ENCODE measurements around the gene IDH2. TPM values are rescaled to one million over a fixed set of nuclear protein-coding genes. Genes with fewer than 3 reads are reported as not detected.
"Not testable (repeated sequence)": the region's sequence is repeated elsewhere in the genome, so short reads cannot be mapped to it uniquely, and the experiment has no call there.

IDH2 gene
- total RNA-seq, result 43.1 TPM
- long read RNA-seq, transcript IDH2-204 (9 exons, 1,449 nt), result minor isoform, 5 of 120 reads
- long read RNA-seq, transcript IDH2-201 (11 exons, 2,694 nt), result major isoform, 88 of 120 reads
- long read RNA-seq, partial matches to known transcripts, result 6 of 120 reads
- long read RNA-seq, other reads (novel, unspliced or antisense), result 21 of 120 reads

DNA sequence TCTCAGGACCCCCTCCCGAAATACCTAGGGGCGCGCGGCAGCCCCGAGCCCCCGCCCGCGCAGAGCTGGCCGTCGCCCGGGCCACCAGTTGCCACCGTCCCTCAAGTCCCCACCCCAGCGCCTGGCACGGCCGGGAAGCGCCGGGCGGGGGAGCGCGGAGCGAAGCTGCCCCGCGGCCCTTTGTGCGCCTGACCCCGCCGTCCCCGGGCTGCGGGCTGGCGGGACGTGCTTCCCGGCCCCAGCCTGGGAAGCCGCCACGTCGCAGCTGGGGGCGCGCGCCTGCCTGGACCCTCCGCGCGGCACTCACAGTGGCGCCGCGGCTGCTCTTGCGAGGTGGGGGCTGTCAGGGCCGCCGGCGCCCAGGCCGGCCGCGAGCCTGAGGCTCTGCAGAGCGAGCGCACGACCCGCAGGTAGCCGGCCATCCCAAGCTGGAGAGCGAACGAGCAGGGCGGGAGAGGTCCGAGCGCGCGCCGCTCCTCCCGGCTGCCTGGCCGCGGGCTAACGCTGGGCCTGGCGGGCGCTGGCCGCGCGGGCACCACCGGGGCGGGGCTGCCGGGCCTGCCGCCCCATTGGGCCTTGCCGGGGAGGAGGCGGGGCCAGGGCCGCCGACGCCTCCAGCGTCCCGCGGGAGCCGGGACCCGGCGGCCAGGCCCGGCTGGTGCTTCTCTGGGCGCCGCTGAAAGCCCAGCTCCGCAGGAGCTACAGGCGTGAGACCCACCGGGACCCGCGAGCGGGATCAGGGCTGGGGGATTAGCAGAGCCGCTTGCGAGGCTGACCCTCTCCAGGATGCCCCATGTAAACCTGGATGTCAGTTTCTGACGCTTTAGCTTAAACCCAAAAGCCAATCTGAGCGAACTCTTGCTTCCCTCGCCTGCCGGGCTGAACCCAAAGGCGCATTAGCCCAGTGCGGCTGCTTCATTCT, at the start of gene IDH2:
Gene IDH2, minus strand, starts transcription at position 500 of the 922 bp plus-strand sequence. Its CDS starts 78 bp downstream, at position 422.
- no peaks in the 10 kb centered on the region for H3K9me3 ChIP-seq
- ATAC-seq, result peak; percentile 96
- peak within 1 kb of the TSS; percentile 94 for H3K27ac ChIP-seq
- TF ChIP-seq, protein P1, sequence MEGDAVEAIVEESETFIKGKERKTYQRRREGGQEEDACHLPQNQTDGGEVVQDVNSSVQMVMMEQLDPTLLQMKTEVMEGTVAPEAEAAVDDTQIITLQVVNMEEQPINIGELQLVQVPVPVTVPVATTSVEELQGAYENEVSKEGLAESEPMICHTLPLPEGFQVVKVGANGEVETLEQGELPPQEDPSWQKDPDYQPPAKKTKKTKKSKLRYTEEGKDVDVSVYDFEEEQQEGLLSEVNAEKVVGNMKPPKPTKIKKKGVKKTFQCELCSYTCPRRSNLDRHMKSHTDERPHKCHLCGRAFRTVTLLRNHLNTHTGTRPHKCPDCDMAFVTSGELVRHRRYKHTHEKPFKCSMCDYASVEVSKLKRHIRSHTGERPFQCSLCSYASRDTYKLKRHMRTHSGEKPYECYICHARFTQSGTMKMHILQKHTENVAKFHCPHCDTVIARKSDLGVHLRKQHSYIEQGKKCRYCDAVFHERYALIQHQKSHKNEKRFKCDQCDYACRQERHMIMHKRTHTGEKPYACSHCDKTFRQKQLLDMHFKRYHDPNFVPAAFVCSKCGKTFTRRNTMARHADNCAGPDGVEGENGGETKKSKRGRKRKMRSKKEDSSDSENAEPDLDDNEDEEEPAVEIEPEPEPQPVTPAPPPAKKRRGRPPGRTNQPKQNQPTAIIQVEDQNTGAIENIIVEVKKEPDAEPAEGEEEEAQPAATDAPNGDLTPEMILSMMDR (IDR thresholded peaks at IDR 0.05), result no peak
- DNase-seq, result peak; percentile 93
- H3K4me3 ChIP-seq, result peak within 1 kb of the TSS; percentile 87
- H3K27me3 ChIP-seq, result no peaks in the 10 kb centered on the region
- no peaks in the 10 kb centered on the region for H3K36me3 ChIP-seq
- peaks cover 31% of the 10 kb centered on the region for H3K4me1 ChIP-seq
- intact Hi-C loops (cut with DNase I), result no loop called here

DNA sequence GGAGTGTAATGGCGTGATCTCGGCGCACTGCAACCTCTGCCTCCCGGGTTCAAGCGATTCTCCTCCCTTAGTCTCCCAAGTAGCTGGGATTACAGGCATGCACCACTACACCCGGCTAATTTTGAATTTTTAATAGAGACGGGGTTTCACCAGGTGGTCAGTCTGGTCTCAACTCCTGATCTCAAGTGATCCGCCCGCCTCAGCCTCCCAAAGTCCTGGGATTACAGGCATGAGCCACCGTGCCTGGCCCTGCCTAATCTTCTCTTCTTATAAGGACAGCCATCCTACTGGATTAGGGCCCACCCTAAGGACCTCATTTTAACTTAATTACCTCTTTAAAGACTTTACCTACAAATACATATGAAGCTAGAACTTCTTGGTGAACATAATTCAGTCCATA, 48.3 kb upstream of the IDH2 start:
- H3K9me3 ChIP-seq; intact Hi-C loops (cut with DNase I): not testable (repeated sequence)

DNA sequence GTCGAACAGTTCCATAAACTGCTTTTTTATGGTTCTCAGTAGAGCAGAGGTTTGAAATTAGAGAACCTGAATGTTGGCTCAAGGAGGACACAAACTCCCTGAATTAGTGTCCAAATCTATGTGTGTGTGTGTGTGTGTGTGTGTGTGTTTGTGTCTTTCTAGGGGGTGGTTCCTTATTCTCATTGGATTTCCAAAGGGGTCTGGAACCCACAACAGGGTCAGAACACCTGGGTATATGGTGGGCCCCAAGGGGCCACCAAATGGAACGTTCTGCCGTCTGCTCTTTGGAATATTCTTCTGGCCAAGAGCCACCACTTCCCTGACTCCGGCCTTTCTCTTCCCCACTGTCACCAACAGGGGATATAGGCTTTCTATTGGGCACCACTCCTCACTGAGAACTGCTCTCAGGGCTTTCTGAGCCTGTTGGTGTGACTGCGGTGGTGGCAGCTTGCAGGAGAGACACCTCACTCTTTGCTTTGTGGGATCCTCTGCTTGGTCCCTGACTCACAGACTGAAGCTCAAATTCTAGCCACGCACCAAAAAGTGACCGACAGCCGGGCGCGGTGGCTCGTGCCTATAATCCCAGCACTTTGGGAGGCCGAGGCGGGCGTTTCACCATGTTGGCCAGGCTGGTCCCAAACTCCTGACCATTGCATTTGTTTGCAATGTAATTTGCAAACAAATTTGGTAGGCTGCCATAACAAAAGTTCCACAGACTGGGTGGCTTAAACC, 47.5 kb upstream of the IDH2 start:
- Histone ChIP-seq H3K4me1 (peaks cover 4% of the 10 kb centered on the region), H3K4me3 (no peak overlapping the region), H3K36me3 (no peaks in the 10 kb centered on the region), H3K27me3 (no peaks in the 10 kb centered on the region), H3K9me3 (no peaks in the 10 kb centered on the region), H3K27ac (no peak overlapping the region)
- no peak for DNase-seq
- no peak for ATAC-seq
- intact Hi-C loops (cut with DNase I), result no loop called here
- TF ChIP-seq, protein P1 (IDR thresholded peaks at IDR 0.05), result no peak

More for the DNA sequence above, 48.3 kb upstream of the IDH2 start:
- not testable (repeated sequence) for H3K27me3 ChIP-seq, DNase-seq, ATAC-seq, H3K4me3 ChIP-seq, H3K36me3 ChIP-seq, H3K27ac ChIP-seq
- H3K4me1 ChIP-seq, result peaks cover 12% of the 10 kb centered on the region

DNA sequence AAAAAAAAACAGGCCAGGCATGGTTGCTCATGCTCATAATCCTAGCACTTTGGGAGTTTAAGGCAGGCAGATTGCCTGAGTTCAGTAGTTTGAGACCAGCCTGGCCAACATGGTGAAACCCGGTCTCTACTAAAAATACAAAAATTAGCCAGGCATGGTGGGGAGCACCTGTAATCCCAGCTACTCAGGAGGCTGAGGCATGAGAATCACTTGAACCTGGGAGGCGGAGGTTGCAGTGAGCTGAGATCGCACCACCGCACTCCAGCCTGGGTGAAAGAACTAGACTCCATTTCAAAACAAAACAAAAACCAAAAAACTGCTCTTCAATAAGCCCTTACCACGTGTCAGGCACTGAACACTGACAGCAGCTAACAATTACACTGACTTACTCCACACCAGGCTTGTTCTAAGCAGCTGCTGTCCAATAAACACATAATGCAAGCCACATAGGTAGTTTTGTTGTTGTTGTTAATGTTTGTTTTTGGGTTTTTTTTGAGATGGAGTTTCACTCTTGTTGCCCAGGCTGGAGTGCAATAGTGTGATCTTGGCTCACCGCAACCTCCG, 44.0 kb upstream of the IDH2 start:
- H3K36me3 ChIP-seq; ATAC-seq; H3K27ac ChIP-seq; H3K4me3 ChIP-seq; intact Hi-C loops (cut with DNase I); DNase-seq; H3K27me3 ChIP-seq; H3K4me1 ChIP-seq; H3K9me3 ChIP-seq: not testable (repeated sequence)

DNA sequence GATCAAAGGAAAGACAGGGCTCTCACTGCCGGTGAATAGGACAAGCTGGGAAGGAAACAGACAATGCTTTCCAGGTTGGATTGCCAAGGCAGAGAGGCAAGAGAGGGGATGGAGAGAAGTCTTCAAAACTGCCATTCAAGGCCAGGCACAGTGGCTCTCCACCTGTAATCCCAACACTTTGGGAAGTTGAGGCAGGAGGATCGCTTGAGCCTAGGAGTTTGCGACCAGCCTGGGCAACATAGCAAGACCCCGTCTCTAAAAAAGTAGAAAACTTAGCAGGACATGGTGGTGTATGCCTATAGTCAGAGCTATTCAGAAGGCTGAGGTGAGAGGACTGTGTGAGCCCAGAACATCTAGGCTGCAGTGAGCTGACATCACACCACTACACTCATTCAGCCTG, 43.5 kb upstream of the IDH2 start:
- TF ChIP-seq, protein P1 (IDR thresholded peaks at IDR 0.05), result no peak
- intact Hi-C loops (cut with DNase I), result no loop called here

DNA sequence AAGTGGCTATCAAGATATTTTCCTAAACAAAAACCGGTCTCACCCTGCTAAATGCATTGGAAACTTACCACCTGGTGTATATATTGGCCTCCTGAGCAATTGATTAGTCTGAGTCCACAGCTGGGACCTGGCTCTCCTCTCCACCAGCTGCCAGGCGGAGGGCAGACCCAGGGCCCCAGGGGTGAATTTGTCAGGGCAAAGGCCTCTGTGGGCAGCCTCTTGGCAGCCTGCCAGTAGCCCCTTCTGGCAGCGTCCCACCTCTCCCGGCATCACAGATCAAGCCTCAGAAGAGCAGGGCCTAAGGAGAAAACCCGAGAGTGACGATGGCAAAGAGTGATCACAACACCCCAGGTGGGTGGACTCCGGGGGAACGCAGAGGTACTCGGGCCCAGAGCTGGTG, 43.0 kb upstream of the IDH2 start:
- Histone ChIP-seq H3K4me1 (peaks cover 5% of the 10 kb centered on the region), H3K9me3 (no peaks in the 10 kb centered on the region), H3K4me3 (no peak overlapping the region), H3K27ac (no peak overlapping the region), H3K27me3 (no peaks in the 10 kb centered on the region), H3K36me3 (no peaks in the 10 kb centered on the region)
- intact Hi-C loops (cut with DNase I), result no loop called here
- no peak for ATAC-seq
- TF ChIP-seq, protein P1 (IDR thresholded peaks at IDR 0.05), result no peak
- DNase-seq, result no peak

More for the DNA sequence above, 43.5 kb upstream of the IDH2 start:
- ATAC-seq (no peak), DNase-seq (no peak)
- H3K4me3 ChIP-seq, result no peak overlapping the region
- H3K27ac ChIP-seq, result no peak overlapping the region
- no peaks in the 10 kb centered on the region for H3K27me3 ChIP-seq
- H3K4me1 ChIP-seq, result peaks cover 5% of the 10 kb centered on the region
- no peaks in the 10 kb centered on the region for H3K36me3 ChIP-seq
- H3K9me3 ChIP-seq, result no peaks in the 10 kb centered on the region

Data from upper lobe of right lung (tissue), 1 donor.